Measurements from ENCODE around the gene CABLES2.

GRCh38 chr20:62409086-62409853, 2.2 kb upstream of the CABLES2 start:
- TF ChIP-seq CTCF (conservative IDR thresholded peaks at IDR 0.05; ENCODE audit: low read depth, low read length) (no peak), EZH2 (IDR thresholded peaks at IDR 0.05; ENCODE audit: low read length, unreplicated experiment) (no peak), EZH2phosphoT487 (IDR thresholded peaks at IDR 0.05; ENCODE audit: borderline replicate concordance, low read length) (no peak)

Measured in PC-3 (cell line).